Stomach (tissue), 4 donors: ENCODE results near the gene THBS3.

Experiments used
- EP300 ChIP-seq: sonication (generic); formaldehyde crosslinking; IDR thresholded peaks from one replicate; pipeline ENCODE4 v1.6.1; 2017; ENCODE audit warnings: antibody characterized with exemption
- POLR2A ChIP-seq, 4 donors: fragments of 450-650 bp; IDR thresholded peaks; one replicate each; pipeline ENCODE4 v1.6.1; 2016; ENCODE audit warnings: antibody characterized with exemption in 4 of 4, control low read depth in 2 of 4, mild to moderate bottlenecking in 1 of 4, moderate library complexity in 1 of 4

DNA sequence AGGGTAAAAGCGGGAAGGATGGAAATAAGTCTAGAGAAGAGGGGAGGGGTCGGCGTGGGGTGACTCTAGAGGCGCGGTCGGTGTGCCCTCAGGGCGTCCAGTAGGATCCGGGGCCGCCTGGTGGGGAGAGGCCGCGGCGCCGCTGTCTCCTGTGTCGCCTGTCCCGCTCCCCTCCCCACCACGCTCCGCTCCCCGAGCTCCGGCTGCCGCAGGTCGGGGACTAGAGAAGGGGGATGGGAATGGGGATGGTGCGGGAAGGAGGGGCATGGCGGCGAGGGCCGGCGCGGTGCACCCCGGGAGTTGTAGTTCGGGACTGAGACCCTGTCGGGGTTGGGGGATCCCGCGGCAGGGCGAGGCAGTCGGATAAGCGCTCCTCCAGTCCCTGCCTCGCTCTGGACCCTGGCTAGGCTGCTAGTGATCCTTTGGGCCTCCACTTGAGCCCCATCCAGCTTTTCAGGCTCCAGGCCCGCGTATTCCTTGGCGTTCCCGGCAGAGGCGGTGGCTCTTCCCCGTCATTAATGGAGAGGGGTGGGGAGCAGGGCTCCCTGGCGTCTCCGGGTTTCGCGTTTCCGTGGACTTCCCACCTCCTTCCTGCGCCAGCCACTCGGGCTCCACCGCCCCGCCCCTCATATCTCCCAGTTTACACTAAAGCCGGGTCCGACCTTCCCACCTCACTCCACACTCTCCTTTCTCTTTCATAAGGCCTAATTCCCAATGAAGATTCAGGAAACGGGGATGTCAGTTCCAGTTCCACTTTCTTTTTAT is 47.7 kb upstream of the THBS3 start, which contains the start of gene ENTREP3:
- TF ChIP-seq EP300 (no peak), POLR2A (IDR thresholded peaks at IDR 0.05) (no peak)
